Effector memory CD8-positive, alpha-beta T cell (primary cell): ENCODE measurements around the gene CDYL.

Experiments used
- ATAC-seq: fragments of 150-1000 bp; cut with Tn5 transposase; replicated peaks from 2 replicates; pipeline ENCODE4 v1.10.0; 2021; ENCODE audit warnings: mild to moderate bottlenecking, moderate library complexity
- DNase-seq, 3 experiments: peaks; one replicate each; pipeline ENCODE4 v3.0.0; 2021
- H3K27ac Mint-ChIP-seq, 2 donors: one replicate each; pipeline ENCODE4 v1.8.0; 2022; ENCODE audit warnings: mild to moderate bottlenecking in 2 of 2, mixed read lengths in 2 of 2, moderate library complexity in 2 of 2
- H3K27me3 Mint-ChIP-seq, 2 donors: one replicate each; pipeline ENCODE4 v1.8.0; 2022; ENCODE audit warnings: mixed read lengths in 2 of 2
- H3K36me3 Mint-ChIP-seq: one replicate; pipeline ENCODE4 v1.8.0; 2022; ENCODE audit warnings: mild to moderate bottlenecking, moderate library complexity, mixed read lengths; ENCODE audit not compliant: insufficient read depth
- H3K4me1 Mint-ChIP-seq, 2 donors: one replicate each; pipeline ENCODE4 v1.8.0; 2022; ENCODE audit warnings: low read depth in 2 of 2, mixed read lengths in 2 of 2
- H3K4me3 Mint-ChIP-seq, 2 donors: one replicate each; pipeline ENCODE4 v1.8.0; 2022; ENCODE audit warnings: mild to moderate bottlenecking in 2 of 2, mixed read lengths in 2 of 2, moderate library complexity in 2 of 2
- H3K9me3 Mint-ChIP-seq, 2 donors: one replicate each; pipeline ENCODE4 v1.8.0; 2022; ENCODE audit warnings: mixed read lengths in 2 of 2

CDYL gene

GRCh38 chr6:4870821-4871494 lies 94.8 kb downstream of the CDYL start:
- Mint-ChIP-seq H3K4me1 (peaks cover 31 to 60% of the 10 kb centered on the region in 2 donors), H3K4me3 (no peak overlapping the region)
- no peak for DNase-seq

GRCh38 chr6:4871825-4872224 lies 95.6 kb downstream of the CDYL start:
- peak overlapping the region in 1 of 2 donors; percentile 51 for H3K27ac Mint-ChIP-seq
- no peaks in the 10 kb centered on the region for H3K36me3 Mint-ChIP-seq
- H3K4me1 Mint-ChIP-seq, result peaks cover 36 to 65% of the 10 kb centered on the region in 2 donors
- H3K4me3 Mint-ChIP-seq, result no peak overlapping the region
- ATAC-seq (no peak), DNase-seq (no peak)
- H3K27me3 Mint-ChIP-seq, result no peaks in the 10 kb centered on the region
- peaks cover 0 to 1% of the 10 kb centered on the region in 2 donors for H3K9me3 Mint-ChIP-seq

More at GRCh38 chr6:4870821-4871494, 94.8 kb downstream of the CDYL start:
- H3K27me3 Mint-ChIP-seq, result no peaks in the 10 kb centered on the region
- H3K9me3 Mint-ChIP-seq, result peaks cover 0 to 1% of the 10 kb centered on the region in 2 donors
- H3K27ac Mint-ChIP-seq, result no peak overlapping the region
- no peaks in the 10 kb centered on the region for H3K36me3 Mint-ChIP-seq
- no peak for ATAC-seq

- H3K9me3 Mint-ChIP-seq, result no peaks in the 10 kb centered on the region
- H3K4me1 Mint-ChIP-seq, result peaks cover 33 to 65% of the 10 kb centered on the region in 2 donors
- ATAC-seq (no peak), DNase-seq (no peak)
- no peaks in the 10 kb centered on the region for H3K36me3 Mint-ChIP-seq
- no peaks in the 10 kb centered on the region for H3K27me3 Mint-ChIP-seq
- no peak overlapping the region for H3K4me3 Mint-ChIP-seq
- H3K27ac Mint-ChIP-seq, result no peak overlapping the region
Observed at GRCh38 chr6:4872841-4873240, 96.6 kb downstream of the CDYL start.

- no peak for ATAC-seq
- H3K27me3 Mint-ChIP-seq, result no peaks in the 10 kb centered on the region
- H3K27ac Mint-ChIP-seq, result no peak overlapping the region
- peaks cover 31 to 61% of the 10 kb centered on the region in 2 donors for H3K4me1 Mint-ChIP-seq
- DNase-seq, result no peak
- H3K9me3 Mint-ChIP-seq, result no peaks in the 10 kb centered on the region
- H3K36me3 Mint-ChIP-seq, result no peaks in the 10 kb centered on the region
- no peak overlapping the region for H3K4me3 Mint-ChIP-seq
Observed at GRCh38 chr6:4873928-4874327, 97.7 kb downstream of the CDYL start.

GRCh38 chr6:4879741-4880275 lies 103.6 kb downstream of the CDYL start:
- H3K27me3 Mint-ChIP-seq, result no peaks in the 10 kb centered on the region
- H3K4me3 Mint-ChIP-seq, result no peak overlapping the region
- no peaks in the 10 kb centered on the region for H3K9me3 Mint-ChIP-seq
- ATAC-seq (no peak), DNase-seq (no peak)
- H3K27ac Mint-ChIP-seq, result no peak overlapping the region
- no peaks in the 10 kb centered on the region for H3K36me3 Mint-ChIP-seq
- peaks cover 42 to 60% of the 10 kb centered on the region in 2 donors for H3K4me1 Mint-ChIP-seq

GRCh38 chr6:4880363-4880762 lies 104.2 kb downstream of the CDYL start:
- H3K27me3 Mint-ChIP-seq, result no peaks in the 10 kb centered on the region
- H3K4me3 Mint-ChIP-seq, result no peak overlapping the region
- no peak for DNase-seq
- peaks cover 39 to 54% of the 10 kb centered on the region in 2 donors for H3K4me1 Mint-ChIP-seq
- H3K27ac Mint-ChIP-seq, result no peak overlapping the region
- no peaks in the 10 kb centered on the region for H3K36me3 Mint-ChIP-seq
- H3K9me3 Mint-ChIP-seq, result no peaks in the 10 kb centered on the region
- no peak for ATAC-seq

GRCh38 chr6:4883298-4883697 lies 107.1 kb downstream of the CDYL start:
- Mint-ChIP-seq H3K4me1 (peaks cover 47 to 61% of the 10 kb centered on the region in 2 donors), H3K4me3 (no peak overlapping the region), H3K27ac (no peak overlapping the region), H3K36me3 (no peaks in the 10 kb centered on the region), H3K9me3 (no peaks in the 10 kb centered on the region), H3K27me3 (no peaks in the 10 kb centered on the region)
- DNase-seq (no peak), ATAC-seq (no peak)

GRCh38 chr6:4884646-4885340 lies 108.6 kb downstream of the CDYL start:
- DNase-seq (no peak), ATAC-seq (no peak)
- peaks cover 53 to 70% of the 10 kb centered on the region in 2 donors for H3K4me1 Mint-ChIP-seq
- no peak overlapping the region for H3K4me3 Mint-ChIP-seq
- no peaks in the 10 kb centered on the region for H3K36me3 Mint-ChIP-seq
- H3K27me3 Mint-ChIP-seq, result no peaks in the 10 kb centered on the region
- H3K9me3 Mint-ChIP-seq, result no peaks in the 10 kb centered on the region
- no peak overlapping the region for H3K27ac Mint-ChIP-seq

- Mint-ChIP-seq H3K27ac (no peak overlapping the region), H3K4me3 (no peak overlapping the region), H3K9me3 (no peaks in the 10 kb centered on the region), H3K36me3 (no peaks in the 10 kb centered on the region), H3K4me1 (peaks cover 50 to 66% of the 10 kb centered on the region in 2 donors), H3K27me3 (no peaks in the 10 kb centered on the region)
- no peak for DNase-seq
- ATAC-seq, result no peak
Observed at GRCh38 chr6:4885341-4885933, 109.2 kb downstream of the CDYL start.

- H3K4me1 Mint-ChIP-seq, result peaks cover 37 to 52% of the 10 kb centered on the region in 2 donors
- no peak for ATAC-seq
Observed at GRCh38 chr6:4888841-4889240, 112.6 kb downstream of the CDYL start.

GRCh38 chr6:4889701-4890100 lies 113.5 kb downstream of the CDYL start:
- H3K4me3 Mint-ChIP-seq, result no peak overlapping the region
- DNase-seq (no peak), ATAC-seq (no peak)
- H3K4me1 Mint-ChIP-seq, result peaks cover 30 to 44% of the 10 kb centered on the region in 2 donors
- H3K27me3 Mint-ChIP-seq, result no peaks in the 10 kb centered on the region
- peak overlapping the region in 1 of 2 donors; percentile 44 for H3K27ac Mint-ChIP-seq
- H3K9me3 Mint-ChIP-seq, result no peaks in the 10 kb centered on the region
- H3K36me3 Mint-ChIP-seq, result peaks cover 23% of the 10 kb centered on the region

More at GRCh38 chr6:4888841-4889240, 112.6 kb downstream of the CDYL start:
- H3K27me3 Mint-ChIP-seq, result no peaks in the 10 kb centered on the region
- H3K36me3 Mint-ChIP-seq, result peaks cover 15% of the 10 kb centered on the region
- DNase-seq, result no peak
- H3K9me3 Mint-ChIP-seq, result no peaks in the 10 kb centered on the region
- no peak overlapping the region for H3K4me3 Mint-ChIP-seq
- no peak overlapping the region for H3K27ac Mint-ChIP-seq

- H3K27ac Mint-ChIP-seq, result peak overlapping the region in 1 of 2 donors; percentile 44
- H3K27me3 Mint-ChIP-seq, result no peaks in the 10 kb centered on the region
- no peak overlapping the region for H3K4me3 Mint-ChIP-seq
- ATAC-seq (no peak), DNase-seq (no peak)
- H3K9me3 Mint-ChIP-seq, result no peaks in the 10 kb centered on the region
- H3K36me3 Mint-ChIP-seq, result peaks cover 24% of the 10 kb centered on the region
- H3K4me1 Mint-ChIP-seq, result peaks cover 30 to 44% of the 10 kb centered on the region in 2 donors
Observed at GRCh38 chr6:4890191-4890590, 114.0 kb downstream of the CDYL start.

GRCh38 chr6:4890627-4891026 lies 114.4 kb downstream of the CDYL start:
- H3K9me3 Mint-ChIP-seq, result no peaks in the 10 kb centered on the region
- no peaks in the 10 kb centered on the region for H3K27me3 Mint-ChIP-seq

More at GRCh38 chr6:4890627-4891026, 114.4 kb downstream of the CDYL start:
- no peak overlapping the region for H3K27ac Mint-ChIP-seq
- H3K36me3 Mint-ChIP-seq, result peaks cover 24% of the 10 kb centered on the region
- H3K4me3 Mint-ChIP-seq, result no peak overlapping the region
- DNase-seq (no peak), ATAC-seq (no peak)
- peaks cover 29 to 42% of the 10 kb centered on the region in 2 donors for H3K4me1 Mint-ChIP-seq
